HL-60/S4 treated with phorbol 12-myristate 13-acetate at 8.2 ng/mL for 4 days and 3 days (cell line): ENCODE measurements around the gene C9orf152.
"Not testable (repeated sequence)": the region's sequence is repeated elsewhere in the genome, so short reads cannot be mapped to it uniquely, and the experiment has no call there.

Source experiments
- in situ Hi-C: fragments of 300-500 bp; cut with MboI; formaldehyde crosslinking; loops from 2 replicates; pipeline ENCODE4 v1.15.0; 2022; ENCODE audit warnings: low sequenced_read_pairs

The C9orf152 gene

GRCh38 chr9:110208031-110208430, at the start of gene C9orf152:
C9orf152 (minus strand) TSS chr9:110208159; CDS start chr9:110207579, 580 bp downstream.
- in situ Hi-C loops: no loop called here

GRCh38 chr9:110257097-110257841, 49.3 kb upstream of the C9orf152 start:
- in situ Hi-C loops: no loop called here

GRCh38 chr9:110256380-110257096, 48.6 kb upstream of the C9orf152 start, which contains the start of gene TXN:
TXN (minus strand) TSS chr9:110256507; CDS start chr9:110256435, 72 bp downstream.
- in situ Hi-C loops: no loop called here

GRCh38 chr9:110255463-110256379, 47.8 kb upstream of the C9orf152 start:
- in situ Hi-C loops: no loop called here

GRCh38 chr9:110255034-110255462, 47.1 kb upstream of the C9orf152 start:
- in situ Hi-C loops: no loop called here

GRCh38 chr9:110254500-110254899, 46.5 kb upstream of the C9orf152 start:
- in situ Hi-C loops: no loop called here

GRCh38 chr9:110252509-110253139, 44.7 kb upstream of the C9orf152 start:
- in situ Hi-C loops: no loop called here

GRCh38 chr9:110251770-110252169, 43.8 kb upstream of the C9orf152 start:
- in situ Hi-C loops: not testable (repeated sequence)

- in situ Hi-C loops: no loop called here
Observed at GRCh38 chr9:110251212-110251611, 43.3 kb upstream of the C9orf152 start.

- in situ Hi-C loops: no loop called here
Observed at GRCh38 chr9:110249603-110250002, 41.6 kb upstream of the C9orf152 start.

GRCh38 chr9:110248361-110248760, 40.4 kb upstream of the C9orf152 start:
- in situ Hi-C loops: no loop called here

GRCh38 chr9:110246214-110246613, 38.3 kb upstream of the C9orf152 start:
- in situ Hi-C loops: no loop called here

GRCh38 chr9:110244616-110245015, 36.7 kb upstream of the C9orf152 start:
- in situ Hi-C loops: no loop called here

- in situ Hi-C loops: no loop called here
Observed at GRCh38 chr9:110241858-110242321, 33.9 kb upstream of the C9orf152 start.

GRCh38 chr9:110241260-110241857, 33.4 kb upstream of the C9orf152 start:
- in situ Hi-C loops: no loop called here

- in situ Hi-C loops: no loop called here
Observed at GRCh38 chr9:110240198-110240597, 32.2 kb upstream of the C9orf152 start.

- in situ Hi-C loops: no loop called here
Observed at GRCh38 chr9:110228321-110228720, 20.4 kb upstream of the C9orf152 start.

- in situ Hi-C loops: no loop called here
Observed at GRCh38 chr9:110224583-110224982, 16.6 kb upstream of the C9orf152 start.

- in situ Hi-C loops: no loop called here
Observed at GRCh38 chr9:110220809-110221208, 12.8 kb upstream of the C9orf152 start.

GRCh38 chr9:110217656-110218099, 9.7 kb upstream of the C9orf152 start:
- in situ Hi-C loops: no loop called here
